ENCODE data around the gene DIO3.
A peak's percentile ranks its signal among the peaks of the same experiment; 100 is the strongest.

The DIO3 gene

DNA sequence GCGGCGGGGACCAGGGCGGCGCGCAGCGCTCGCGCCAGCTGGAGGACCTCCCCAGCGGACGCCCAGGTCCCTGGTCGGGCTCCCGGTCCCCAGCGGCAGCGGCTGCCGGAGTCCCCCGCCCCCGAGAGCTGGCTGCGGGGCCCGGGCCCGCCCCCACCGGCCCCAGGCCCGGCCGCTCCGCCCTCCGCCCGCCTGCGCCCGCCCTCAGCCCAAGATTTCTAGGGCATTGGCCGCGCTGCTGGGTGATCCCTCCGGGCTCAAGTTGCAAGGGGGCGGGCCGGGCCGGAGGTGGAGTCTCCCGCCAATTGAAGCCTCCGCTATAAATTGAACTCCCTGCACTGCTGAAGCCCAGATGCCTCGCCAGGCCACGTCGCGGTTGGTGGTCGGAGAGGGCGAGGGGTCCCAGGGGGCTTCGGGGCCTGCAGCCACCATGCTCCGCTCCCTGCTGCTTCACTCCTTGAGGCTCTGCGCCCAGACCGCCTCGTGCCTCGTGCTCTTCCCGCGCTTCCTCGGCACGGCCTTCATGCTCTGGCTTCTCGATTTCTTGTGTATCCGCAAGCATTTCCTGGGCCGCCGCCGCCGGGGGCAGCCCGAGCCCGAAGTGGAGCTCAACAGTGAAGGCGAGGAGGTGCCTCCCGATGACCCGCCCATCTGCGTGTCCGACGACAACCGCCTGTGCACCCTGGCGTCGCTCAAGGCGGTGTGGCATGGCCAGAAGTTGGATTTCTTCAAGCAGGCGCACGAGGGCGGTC is at the start of gene DIO3:
Gene DIO3 (plus strand): TSS at position 351 of the 752 bp plus-strand sequence.
- peak; percentile 89 for DNase-seq (ENCODE audit: low spot score)

- DNase-seq (ENCODE audit: low spot score) = no peak
These were observed 49.5 kb upstream of the DIO3 start for GRCh38 chr14:101511620-101512375.

GRCh38 chr14:101512376-101512695 is 49.0 kb upstream of the DIO3 start:
- no peak for DNase-seq (ENCODE audit: low spot score)

DNA sequence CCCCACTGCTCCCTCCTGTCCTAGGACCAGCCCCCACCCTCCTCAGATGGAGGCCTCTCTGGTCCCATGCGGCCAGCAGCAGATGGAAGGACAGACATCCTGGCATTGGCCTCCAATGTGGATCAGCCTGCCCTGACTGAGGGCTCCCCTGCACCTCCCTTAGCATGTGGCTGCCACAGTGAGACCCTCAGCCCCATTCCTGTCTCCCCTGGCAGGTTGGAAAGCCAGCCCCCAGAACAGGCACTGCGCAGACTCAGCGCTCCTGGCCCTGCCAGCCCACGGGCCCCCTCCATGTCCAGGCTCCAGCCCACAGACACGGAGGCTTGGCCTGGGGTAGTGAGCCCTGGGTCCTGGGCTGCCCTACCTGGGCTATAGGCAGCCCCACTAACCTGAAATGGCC is 47.2 kb upstream of the DIO3 start:
- DNase-seq (ENCODE audit: low spot score) = no peak

- no peak for DNase-seq (ENCODE audit: low spot score)
These were observed 44.9 kb upstream of the DIO3 start for GRCh38 chr14:101516401-101516800.

DNA sequence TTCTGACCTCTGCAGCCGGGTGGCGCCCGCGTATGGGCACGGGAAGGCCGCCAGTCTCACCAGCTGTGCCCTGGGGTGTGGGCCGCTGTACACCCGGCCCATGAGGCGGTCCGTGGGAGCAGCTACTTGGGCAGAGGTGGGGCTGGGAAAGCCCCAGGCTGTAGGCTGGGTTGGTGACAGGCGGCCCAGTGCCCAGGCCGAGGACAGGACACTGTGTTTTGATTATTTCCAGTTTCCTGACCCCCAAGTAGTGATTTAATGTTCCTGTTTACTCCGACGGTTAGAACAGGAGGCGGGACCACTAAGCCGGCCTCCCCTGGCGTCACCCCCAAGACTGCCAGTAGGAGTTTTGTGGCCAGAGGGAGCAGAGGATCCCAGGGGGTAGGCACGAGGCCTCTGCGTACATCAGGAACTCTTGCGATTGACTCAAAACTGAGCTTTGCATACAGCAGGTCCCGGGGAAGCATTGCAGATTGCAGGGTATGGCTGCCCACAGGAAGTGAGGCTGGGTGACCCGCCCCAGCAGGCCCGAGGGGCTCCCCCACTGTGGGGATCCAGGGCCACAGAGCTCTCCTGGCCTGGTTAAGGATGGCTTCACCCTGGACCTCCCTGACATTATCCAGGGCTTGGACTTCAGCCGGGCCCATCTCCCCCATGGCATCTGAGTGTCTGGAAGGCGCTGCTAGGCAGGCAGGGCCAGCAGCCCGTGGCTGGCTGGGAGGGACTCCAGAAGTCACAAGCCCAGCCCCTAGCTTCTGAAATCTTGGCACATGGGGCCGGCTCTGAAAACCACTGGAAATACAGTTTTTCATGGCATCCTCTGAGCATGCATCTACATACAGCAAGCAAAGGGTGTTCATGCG is 42.5 kb upstream of the DIO3 start:
- DNase-seq (ENCODE audit: low spot score) = no peak

DNA sequence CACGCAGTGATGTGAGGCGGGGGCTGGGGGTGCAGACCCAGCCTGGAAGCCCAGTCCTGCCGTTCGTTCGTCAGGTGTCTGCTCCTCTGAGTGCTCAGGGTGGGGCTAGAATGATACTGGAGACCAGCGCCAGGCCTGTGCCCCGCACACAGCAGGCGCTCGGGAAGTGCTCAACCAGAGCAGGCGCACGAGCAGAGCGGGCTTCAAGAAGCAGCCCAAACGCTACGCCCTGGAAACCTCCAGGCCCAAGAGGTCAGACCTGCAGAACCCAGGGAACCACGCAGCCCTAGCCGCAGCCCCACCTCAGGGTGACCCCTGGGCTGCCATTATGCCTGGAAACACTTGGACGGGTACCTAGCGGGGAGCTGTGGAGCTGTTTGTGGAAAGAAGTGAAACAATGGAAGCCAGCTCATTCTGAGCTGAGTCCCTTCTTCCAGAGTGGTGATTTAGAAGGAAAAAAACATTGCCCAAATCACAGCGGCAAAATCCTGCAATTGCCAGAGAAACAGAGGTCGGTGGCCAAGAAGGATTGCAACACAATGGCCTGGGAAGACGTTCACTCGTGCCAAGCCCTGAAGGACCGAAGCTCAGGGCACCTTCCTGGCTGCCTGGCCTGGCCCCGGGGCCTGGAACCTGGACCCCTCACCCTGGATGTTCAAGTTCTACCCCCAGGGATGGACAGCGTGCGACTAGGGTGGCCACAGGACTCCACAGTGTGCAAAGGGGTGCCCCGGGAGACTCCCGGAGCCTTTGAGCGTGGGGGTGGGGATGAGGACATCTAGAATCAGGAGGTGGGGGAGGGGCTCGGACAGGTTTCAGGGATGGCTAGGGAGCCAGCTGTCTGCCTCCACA is 40.4 kb upstream of the DIO3 start:
- no peak for DNase-seq (ENCODE audit: low spot score)

GRCh38 chr14:101521473-101521915 is 39.8 kb upstream of the DIO3 start:
- DNase-seq (ENCODE audit: low spot score) = no peak

GRCh38 chr14:101521978-101522377 is 39.3 kb upstream of the DIO3 start:
- no peak for DNase-seq (ENCODE audit: low spot score)

DNA sequence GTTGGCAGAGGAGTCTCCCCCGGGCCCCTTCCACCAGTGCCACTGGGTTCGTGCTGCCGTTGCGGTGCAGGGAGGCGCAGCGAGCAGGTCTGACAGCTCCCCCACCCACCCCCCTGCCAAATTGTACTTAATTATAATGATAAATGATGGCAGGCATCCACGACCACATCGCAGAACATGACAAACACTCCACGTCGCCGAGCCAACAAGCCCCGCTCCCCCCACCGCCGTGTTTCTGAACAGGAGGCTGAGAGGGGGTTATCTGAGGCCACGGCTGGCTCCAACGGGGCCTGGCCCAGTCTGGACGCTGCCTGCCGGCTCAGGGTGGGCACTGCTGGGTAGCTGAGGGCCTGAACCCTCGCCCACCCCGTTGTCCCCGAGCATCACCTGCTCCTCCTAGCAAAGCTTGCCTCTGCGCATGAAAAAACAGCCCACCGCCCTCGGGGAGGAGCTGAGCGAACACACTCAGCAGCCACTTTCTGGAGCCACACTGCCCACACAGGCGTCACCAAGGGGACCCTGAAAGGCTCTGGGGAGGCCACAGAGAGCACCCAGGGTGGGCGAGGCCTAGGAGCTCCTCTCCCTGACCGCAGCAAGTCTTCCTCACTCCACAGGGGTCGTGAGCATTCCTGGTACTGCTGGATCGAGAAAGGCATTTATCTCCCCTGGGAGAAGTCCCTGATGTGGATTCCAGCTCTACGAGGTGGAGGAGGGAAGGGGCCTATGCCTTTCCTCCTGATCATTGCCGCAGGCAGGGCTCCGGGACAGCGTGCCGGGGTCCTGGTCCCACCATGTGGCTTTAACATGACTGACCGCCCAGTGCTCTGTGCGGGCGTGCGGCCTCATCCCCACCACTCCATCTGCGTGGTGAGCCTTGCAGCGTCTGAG is 35.4 kb upstream of the DIO3 start:
- DNase-seq (ENCODE audit: low spot score) = no peak

DNA sequence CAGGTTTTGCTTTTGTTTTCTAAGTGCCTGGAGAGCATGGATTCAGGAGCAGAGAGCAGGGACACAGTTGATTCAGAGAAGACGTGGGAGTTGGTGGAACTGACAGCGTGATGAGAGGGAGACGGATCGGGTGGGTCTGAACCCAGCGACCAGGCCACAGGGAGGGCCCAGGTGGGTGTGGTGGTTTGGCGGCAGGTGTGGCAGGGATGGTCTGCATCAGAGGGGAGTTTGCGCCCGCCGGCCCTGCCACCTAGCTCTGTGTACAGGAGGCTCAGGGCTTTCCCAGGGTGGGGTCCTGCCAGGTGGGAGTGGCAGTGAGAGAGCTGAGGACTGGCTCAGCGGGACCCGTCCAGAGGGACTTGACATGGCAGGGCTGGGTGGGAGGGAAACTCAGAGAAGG is 33.3 kb upstream of the DIO3 start:
- DNase-seq (ENCODE audit: low spot score) = peak; percentile 43

- no peak for DNase-seq (ENCODE audit: low spot score)
These were observed 32.2 kb upstream of the DIO3 start for GRCh38 chr14:101529079-101529478.

GRCh38 chr14:101534198-101534597 is 27.1 kb upstream of the DIO3 start:
- no peak for DNase-seq (ENCODE audit: low spot score)

- peak; percentile 92 for DNase-seq (ENCODE audit: low spot score)
These were observed 26.1 kb upstream of the DIO3 start for GRCh38 chr14:101535232-101535631.

DNA sequence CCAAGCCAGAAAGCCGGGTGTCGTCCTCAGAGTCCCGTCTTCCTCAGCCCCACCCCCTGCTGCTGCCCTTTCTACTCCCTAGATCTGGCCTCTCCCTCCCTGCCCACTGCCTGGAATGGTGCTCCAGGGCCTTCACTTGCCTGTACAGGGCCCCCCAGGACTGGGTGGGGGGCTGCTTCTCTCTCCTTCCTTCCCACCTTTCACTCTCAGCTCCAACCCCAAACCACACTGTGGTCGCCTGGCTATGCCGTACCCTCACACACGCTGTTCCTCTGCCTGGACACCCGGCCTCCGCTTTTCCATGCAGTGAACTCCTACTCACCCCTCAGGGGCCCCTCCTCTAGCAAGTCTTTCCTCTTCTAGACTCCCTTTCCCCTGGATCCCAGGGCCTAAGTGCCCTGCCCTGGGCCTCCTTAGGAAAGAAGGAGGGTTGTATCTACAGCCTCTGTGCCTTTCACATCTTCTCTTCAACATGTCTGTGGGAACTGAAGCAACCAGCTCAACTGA is 25.5 kb upstream of the DIO3 start:
- no peak for DNase-seq (ENCODE audit: low spot score)

DNA sequence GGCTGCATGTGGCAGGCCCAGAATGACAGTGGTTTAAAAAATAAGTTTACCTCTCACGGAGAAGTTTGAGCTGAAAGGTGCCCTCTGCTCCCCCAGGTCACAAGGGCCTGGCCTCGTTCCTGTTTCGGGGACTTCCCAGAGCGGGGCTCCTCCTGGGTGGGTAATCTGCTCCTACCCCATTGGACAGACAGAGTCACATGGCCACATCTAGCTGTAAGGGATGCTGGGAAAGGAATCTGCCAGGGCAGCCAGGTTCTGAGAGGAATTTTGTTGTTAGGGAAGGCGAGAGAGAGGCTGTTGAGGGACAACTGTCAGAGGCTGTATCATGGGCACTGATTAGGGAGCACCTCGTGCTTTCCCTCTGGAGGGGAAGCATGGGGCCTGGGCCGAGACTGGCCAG is 24.0 kb upstream of the DIO3 start:
- DNase-seq (ENCODE audit: low spot score) = no peak

- no peak for DNase-seq (ENCODE audit: low spot score)
These were observed 22.4 kb upstream of the DIO3 start for GRCh38 chr14:101538878-101539277.

- no peak for DNase-seq (ENCODE audit: low spot score)
These were observed 21.4 kb upstream of the DIO3 start for GRCh38 chr14:101539880-101540279.

- DNase-seq (ENCODE audit: low spot score) = no peak
These were observed 20.5 kb upstream of the DIO3 start for GRCh38 chr14:101540481-101541462.

Data from SW480 (cell line).